ENCODE results near the gene HEBP2. TPM values are rescaled to one million over a fixed set of nuclear protein-coding genes. Genes with fewer than 3 reads are reported as not detected.

Gene HEBP2
- total and polyA plus RNA-seq, 2 of the 4 experiments (the other 2 are of a cell fraction): 3.9 to 6.1 TPM

DNA sequence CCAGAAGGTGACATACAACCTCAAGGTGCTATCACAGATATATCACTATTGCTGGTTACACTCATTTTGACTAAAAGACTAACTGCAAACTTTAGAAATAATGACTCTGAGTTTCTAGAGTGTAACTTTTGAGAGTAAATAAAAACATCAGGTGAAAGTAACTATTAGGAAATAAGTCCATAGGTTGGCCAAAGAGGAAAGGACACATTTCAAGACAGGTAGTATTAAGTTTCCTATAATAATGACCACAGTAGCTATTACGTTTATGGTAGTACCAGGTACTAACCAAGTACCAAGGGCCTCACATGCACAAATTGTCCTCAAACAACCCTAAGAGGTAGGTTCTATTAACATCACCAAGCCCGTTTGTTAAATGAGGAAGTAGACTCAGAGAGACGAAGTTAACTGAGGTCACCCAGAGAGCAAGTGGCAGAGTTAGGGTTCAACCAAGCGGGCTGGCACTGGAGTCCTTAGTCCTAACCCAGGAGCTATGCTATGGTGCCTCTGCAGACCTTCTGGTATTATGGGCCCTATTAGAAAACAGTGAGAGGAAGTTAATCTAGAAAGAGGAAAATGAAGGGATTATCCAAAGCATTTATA lies 36.8 kb downstream of the HEBP2 start:
- no peak overlapping the region for H3K4ac ChIP-seq (ENCODE audit: low read depth, low read length)
- H3K9me3 ChIP-seq (ENCODE audit: control insufficient read depth, insufficient read depth, low read length): no peaks in the 10 kb centered on the region
- H3K36me3 ChIP-seq (ENCODE audit: control insufficient read depth, insufficient read depth, low read length): peaks cover 5% of the 10 kb centered on the region; the same call in 1 of the 2 replicates
- no peak overlapping the region for H2AK9ac ChIP-seq (replicated peaks; ENCODE audit: low read depth, low read length, poor library complexity)
- no peak overlapping the region for H3K23ac ChIP-seq (ENCODE audit: low read depth, low read length)
- H3K9ac ChIP-seq (ENCODE audit: low read depth, low read length): no peak overlapping the region
- dilution Hi-C loops (cut with HindIII; ENCODE audit: low sequenced_read_pairs, unreplicated experiment) (no loop called here), in situ Hi-C loops (cut with MboI; ENCODE audit: low sequenced_read_pairs) (no loop called here), intact Hi-C loops (cut with micrococcal nuclease) (no loop called here)
- ATAC-seq (ENCODE audit: low read depth) (no peak), DNase-seq (no peak)
- H2BK5ac ChIP-seq (ENCODE audit: low read depth, low read length, poor library complexity, severe bottlenecking): no peak overlapping the region
- H2AK5ac ChIP-seq (ENCODE audit: low read depth, low read length): no peak overlapping the region
- H3K14ac ChIP-seq (replicated peaks; ENCODE audit: low read depth, low read length): no peak overlapping the region
- TF ChIP-seq SMC3 (IDR thresholded peaks at IDR 0.05; ENCODE audit: low read depth, low read length): no peak
- no peak for TF ChIP-seq MAZ (IDR thresholded peaks at IDR 0.05; ENCODE audit: borderline replicate concordance, low read depth, low read length)
- TF ChIP-seq BHLHE40 (IDR thresholded peaks at IDR 0.05; ENCODE audit: low read depth, low read length): no peak
- no peak for TF ChIP-seq MXI1 (IDR thresholded peaks at IDR 0.05; ENCODE audit: borderline replicate concordance, low read depth, low read length)
- TF ChIP-seq CEBPB (IDR thresholded peaks at IDR 0.05; ENCODE audit: low read depth, low read length): no peak
- no peak for TF ChIP-seq RCOR1 (IDR thresholded peaks at IDR 0.05; ENCODE audit: insufficient replicate concordance, low read length)
- no peak overlapping the region for H2AFZ ChIP-seq (replicated peaks; ENCODE audit: low read length, poor library complexity)
- BruUV-seq (replicated peaks): no TSS peak
- no peaks in the 10 kb centered on the region for H3K79me1 ChIP-seq (ENCODE audit: low read depth in 1 of 2, low read length in 2 of 2)
- no peaks in the 10 kb centered on the region for H3K9me1 ChIP-seq (ENCODE audit: insufficient read depth, low read length)
- no peak overlapping the region for H3K56ac ChIP-seq (ENCODE audit: extremely low read depth, insufficient read depth, low read length)
- H3K27me3 ChIP-seq (ENCODE audit: control insufficient read depth, insufficient read depth, low read length): no peaks in the 10 kb centered on the region
- H4K20me1 ChIP-seq (ENCODE audit: insufficient read depth, low read length): no peaks in the 10 kb centered on the region
- H3K4me3 ChIP-seq (ENCODE audit: insufficient read depth, low read depth, low read length): no peak overlapping the region
- no peaks in the 10 kb centered on the region for H3K4me1 ChIP-seq (ENCODE audit: control insufficient read depth, insufficient read depth, low read length)
- H4K8ac ChIP-seq (ENCODE audit: low read depth in 2 of 2, low read length in 2 of 2): no peak overlapping the region
- H4K5ac ChIP-seq (ENCODE audit: low read depth, low read length): no peak overlapping the region
- no peak overlapping the region for H3K4me2 ChIP-seq (ENCODE audit: low read depth, low read length)
- H2BK20ac ChIP-seq (ENCODE audit: low read depth, low read length): no peak overlapping the region
- ChIA-PET CTCF (no interaction called here), POLR2A (ENCODE audit: unreplicated experiment) (no interaction called here)
- H2BK120ac ChIP-seq (ENCODE audit: low read depth, low read length): no peak overlapping the region
- no CpG with 5 or more reads among the region's 4 CpGs for WGBS, 2 experiments (ENCODE audit: extremely low coverage in 2 of 2, insufficient read length in 1 of 2)
- H2BK15ac ChIP-seq (ENCODE audit: low read depth, low read length): no peak overlapping the region
- H4K91ac ChIP-seq (ENCODE audit: insufficient read depth, low read depth, low read length): no peak overlapping the region
- H3K18ac ChIP-seq (ENCODE audit: low read depth, low read length): no peak overlapping the region
- no peak overlapping the region for H3K27ac ChIP-seq (ENCODE audit: insufficient read depth, low read length)
